ENCODE measurements around the gene CCDC85A. TPM values are rescaled to one million over a fixed set of nuclear protein-coding genes. Genes with fewer than 3 reads are reported as not detected.

Gene CCDC85A
- polyA plus RNA-seq, 1 donor (not counting 4 experiments of a cell fraction or from before 2014, with no cell fraction given), result not detected

GRCh38 chr2:56232912-56233311 lies 49.1 kb downstream of the CCDC85A start:
- Histone ChIP-seq H3K27ac (ENCODE audit: control insufficient read depth, insufficient read depth, low read length) (no peak overlapping the region), H3K9ac (ENCODE audit: control insufficient read depth, extremely low read depth, insufficient read depth, low read length) (no peak overlapping the region), H3K4me2 (ENCODE audit: control insufficient read depth, extremely low read depth, insufficient read depth, low read depth, low read length) (no peak overlapping the region), H3K79me2 (ENCODE audit: control insufficient read depth, insufficient read depth, low read length) (no peaks in the 10 kb centered on the region), H4K20me1 (ENCODE audit: control insufficient read depth, extremely low read depth, insufficient read depth, low read length) (no peaks in the 10 kb centered on the region), H3K9me3 (ENCODE audit: control insufficient read depth, low read depth, low read length) (no peaks in the 10 kb centered on the region), H3K27me3 (ENCODE audit: control insufficient read depth, extremely low read depth, insufficient read depth, low read length) (no peaks in the 10 kb centered on the region), H3K4me3 (ENCODE audit: control insufficient read depth in 2 of 3, extremely low read depth in 1 of 3, insufficient read depth in 2 of 3, low read depth in 1 of 3, low read length in 3 of 3) (no peak overlapping the region), H2AFZ (ENCODE audit: control insufficient read depth, low read length) (no peak overlapping the region), H3K36me3 (ENCODE audit: control insufficient read depth in 2 of 2, extremely low read depth in 1 of 2, insufficient read depth in 2 of 2, low read length in 2 of 2) (no peaks in the 10 kb centered on the region), H3K9me1 (ENCODE audit: control insufficient read depth, extremely low read depth, insufficient read depth, low read length) (no peaks in the 10 kb centered on the region), H3K4me1 (ENCODE audit: control insufficient read depth, extremely low read depth, insufficient read depth, low read length) (peaks cover 9% of the 10 kb centered on the region)
- no peak for DNase-seq (ENCODE audit: low read depth, low spot score)
- TF ChIP-seq EZH2 (IDR thresholded peaks at IDR 0.05; ENCODE audit: low read length) (no peak), CTCF (optimal IDR thresholded peaks at IDR 0.05 in 1 of 3, IDR thresholded peaks at IDR 0.05 in 1 of 3, conservative IDR thresholded peaks at IDR 0.05 in 1 of 3; ENCODE audit: extremely low read depth in 1 of 3, insufficient read depth in 2 of 3, low read length in 3 of 3) (no peak)
- FAIRE-seq, result no peak
- dilution Hi-C loops (cut with MboI; ENCODE audit: extremely low pct_ligation_motif_present, low sequenced_read_pairs), result no loop called here

GRCh38 chr2:56234241-56234640 lies 50.5 kb downstream of the CCDC85A start:
- dilution Hi-C loops (cut with MboI; ENCODE audit: extremely low pct_ligation_motif_present, low sequenced_read_pairs), result no loop called here
- no peaks in the 10 kb centered on the region for H3K79me2 ChIP-seq (ENCODE audit: control insufficient read depth, insufficient read depth, low read length)
- FAIRE-seq (no peak), DNase-seq (ENCODE audit: low read depth, low spot score) (no peak)
- no peak for TF ChIP-seq EZH2 (IDR thresholded peaks at IDR 0.05; ENCODE audit: low read length)
- no peak for TF ChIP-seq CTCF (optimal IDR thresholded peaks at IDR 0.05 in 1 of 3, IDR thresholded peaks at IDR 0.05 in 1 of 3, conservative IDR thresholded peaks at IDR 0.05 in 1 of 3; ENCODE audit: extremely low read depth in 1 of 3, insufficient read depth in 2 of 3, low read length in 3 of 3)
- peaks cover 9% of the 10 kb centered on the region for H3K4me1 ChIP-seq (ENCODE audit: control insufficient read depth, extremely low read depth, insufficient read depth, low read length)
- no peak overlapping the region for H2AFZ ChIP-seq (ENCODE audit: control insufficient read depth, low read length)
- H3K4me2 ChIP-seq (ENCODE audit: control insufficient read depth, extremely low read depth, insufficient read depth, low read depth, low read length), result no peak overlapping the region
- no peaks in the 10 kb centered on the region for H3K9me1 ChIP-seq (ENCODE audit: control insufficient read depth, extremely low read depth, insufficient read depth, low read length)
- H3K4me3 ChIP-seq (ENCODE audit: control insufficient read depth in 2 of 3, extremely low read depth in 1 of 3, insufficient read depth in 2 of 3, low read depth in 1 of 3, low read length in 3 of 3), result no peak overlapping the region
- no peaks in the 10 kb centered on the region for H3K27me3 ChIP-seq (ENCODE audit: control insufficient read depth, extremely low read depth, insufficient read depth, low read length)
- no peaks in the 10 kb centered on the region for H3K36me3 ChIP-seq (ENCODE audit: control insufficient read depth in 2 of 2, extremely low read depth in 1 of 2, insufficient read depth in 2 of 2, low read length in 2 of 2)
- H4K20me1 ChIP-seq (ENCODE audit: control insufficient read depth, extremely low read depth, insufficient read depth, low read length), result no peaks in the 10 kb centered on the region
- no peaks in the 10 kb centered on the region for H3K9me3 ChIP-seq (ENCODE audit: control insufficient read depth, low read depth, low read length)
- H3K27ac ChIP-seq (ENCODE audit: control insufficient read depth, insufficient read depth, low read length), result no peak overlapping the region
- H3K9ac ChIP-seq (ENCODE audit: control insufficient read depth, extremely low read depth, insufficient read depth, low read length), result no peak overlapping the region

Measured in keratinocyte (primary cell).